ENCODE measurements around the gene EPRS1. TPM values are rescaled to one million over a fixed set of nuclear protein-coding genes. Genes with fewer than 3 reads are reported as not detected.

Gene EPRS1
- polyA plus RNA-seq, 1 experiment, result 129 TPM

Other genes starting within 250 kb of the EPRS1 start
- not detected in 2 replicates for gene SLC30A10, start 117.9 kb downstream of the EPRS1 start, polyA plus RNA-seq (2011; rRNA removed)
- gene BPNT1, start 43.3 kb upstream of the EPRS1 start, polyA plus RNA-seq (2011; rRNA removed), result 46.6 and 54.1 TPM in 2 replicates
- 33.8 and 34.6 TPM in 2 replicates for gene IARS2, start 47.6 kb upstream of the EPRS1 start, polyA plus RNA-seq (2011; rRNA removed)
- 38.2 and 43.6 TPM in 2 replicates for gene RAB3GAP2, start 225.9 kb upstream of the EPRS1 start, polyA plus RNA-seq (2011; rRNA removed)